ENCODE results near the gene BICRAL. TPM values are rescaled to one million over a fixed set of nuclear protein-coding genes. Genes with fewer than 3 reads are reported as not detected.
A peak's percentile ranks its signal among the peaks of the same experiment; 100 is the strongest.

The BICRAL gene
- total and polyA plus RNA-seq, 9 of the 15 experiments (the other 6 are each of a cell fraction or from before 2014, with no cell fraction given): 1.2 to 11.9 (median 5.6) TPM

- 0 out of 2 replicates have a peak, but pooled peaks have one; percentile 43 for TF ChIP-seq LCOR (CRISPR knock-in tag; IDR thresholded peaks at IDR 0.05)
- no peak for TF ChIP-seq ZBTB9 (CRISPR knock-in tag; IDR thresholded peaks at IDR 0.05)
- peak; percentile 79 to 92 (median 88) for TF ChIP-seq CTCF (IDR thresholded peaks at IDR 0.05 in 2 of 3, conservative IDR thresholded peaks at IDR 0.05 in 1 of 3; ENCODE audit: insufficient read depth in 2 of 3, low read depth in 1 of 3, low read length in 3 of 3)
- 0 out of 2 replicates have a peak, but pooled peaks have one; percentile 31 for TF ChIP-seq MYC (IDR thresholded peaks at IDR 0.05; ENCODE audit: low read depth, low read length)
- TF ChIP-seq MYC (CRISPR knock-in tag; IDR thresholded peaks at IDR 0.05; ENCODE audit: borderline replicate concordance, low read depth): no peak
- TF ChIP-seq JUND (IDR thresholded peaks at IDR 0.05; ENCODE audit: borderline replicate concordance, low read depth, low read length): 0 out of 2 replicates have a peak, but pooled peaks have one; percentile 22
- TF ChIP-seq JUND (tag; IDR thresholded peaks at IDR 0.05; ENCODE audit: borderline replicate concordance, low read depth, low read length): no peak
- peak; percentile 17; the same call in 1 of the 2 replicates for TF ChIP-seq ZNF384 (IDR thresholded peaks at IDR 0.05; ENCODE audit: low read depth, low read length)
- no peak for TF ChIP-seq MLLT1 (IDR thresholded peaks at IDR 0.05)
- TF ChIP-seq CHCHD3 (CRISPR knock-in tag; IDR thresholded peaks at IDR 0.05): no peak
- TF ChIP-seq KLF16 (IDR thresholded peaks at IDR 0.05): 0 out of 2 replicates have a peak, but pooled peaks have one; percentile 33
- TF ChIP-seq CBX8 (IDR thresholded peaks at IDR 0.05; ENCODE audit: borderline replicate concordance, extremely low read depth, low read depth, low read length, poor library complexity, severe bottlenecking): no peak
- TF ChIP-seq PRMT5 (CRISPR knock-in tag; IDR thresholded peaks at IDR 0.05): no peak
- TF ChIP-seq SP1 (CRISPR knock-in tag; IDR thresholded peaks at IDR 0.05): no peak
- no peak for TF ChIP-seq ZNF212 (CRISPR knock-in tag; IDR thresholded peaks at IDR 0.05)
- no peak for TF ChIP-seq PBX2 (CRISPR knock-in tag; IDR thresholded peaks at IDR 0.05; ENCODE audit: low read depth)
- no peak for TF ChIP-seq PBX2 (tag; conservative IDR thresholded peaks at IDR 0.05; ENCODE audit: low read depth)
- no peak for TF ChIP-seq SUPT5H (IDR thresholded peaks at IDR 0.05)
- no peak for TF ChIP-seq CCAR2 (IDR thresholded peaks at IDR 0.05; ENCODE audit: low read depth, low read length)
- no peak for TF ChIP-seq TBP (optimal IDR thresholded peaks at IDR 0.05; ENCODE audit: low read depth, low read length)
- no peak for TF ChIP-seq TAF9B (IDR thresholded peaks at IDR 0.05; ENCODE audit: partially characterized antibody)
- TF ChIP-seq SMAD2 (IDR thresholded peaks at IDR 0.05; ENCODE audit: low read depth, low read length): no peak
Observed at GRCh38 chr6:42898891-42899361, 117.1 kb downstream of the BICRAL start (continued).

Measured in K562 (cell line).